ENCODE results near the gene IFT57.
"Not testable (repeated sequence)": the region's sequence is repeated elsewhere in the genome, so short reads cannot be mapped to it uniquely, and the experiment has no call there.

IFT57 gene

DNA sequence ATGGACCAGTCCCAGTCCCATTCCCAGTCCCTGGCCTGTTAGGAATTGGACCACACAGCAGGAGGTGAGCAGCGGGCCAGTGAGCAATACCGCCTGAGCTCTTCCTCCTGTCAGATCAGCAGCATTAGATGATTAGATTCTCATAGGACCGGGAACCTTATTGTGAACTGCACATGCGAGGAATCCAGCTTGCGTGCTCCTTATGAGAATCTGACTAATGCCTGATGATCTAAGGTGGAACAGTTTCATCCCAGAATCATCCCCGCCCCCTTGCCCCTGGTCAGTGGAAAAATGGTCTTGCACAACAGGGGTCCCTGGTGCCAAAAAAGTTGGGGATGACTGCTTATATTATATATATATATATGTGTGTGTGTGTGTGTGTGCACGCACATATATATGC is 63.1 kb downstream of the IFT57 start:
- Histone ChIP-seq H3K4me1 (no peaks in the 10 kb centered on the region), H3K9me3 (no peaks in the 10 kb centered on the region), H3K27ac (no peak overlapping the region), H3K36me3 (peaks cover 9 to 24% (median 12%) of the 10 kb centered on the region in 3 donors), H3K27me3 (no peaks in the 10 kb centered on the region), H3K4me3 (no peak overlapping the region)
- TF ChIP-seq, protein P1, sequence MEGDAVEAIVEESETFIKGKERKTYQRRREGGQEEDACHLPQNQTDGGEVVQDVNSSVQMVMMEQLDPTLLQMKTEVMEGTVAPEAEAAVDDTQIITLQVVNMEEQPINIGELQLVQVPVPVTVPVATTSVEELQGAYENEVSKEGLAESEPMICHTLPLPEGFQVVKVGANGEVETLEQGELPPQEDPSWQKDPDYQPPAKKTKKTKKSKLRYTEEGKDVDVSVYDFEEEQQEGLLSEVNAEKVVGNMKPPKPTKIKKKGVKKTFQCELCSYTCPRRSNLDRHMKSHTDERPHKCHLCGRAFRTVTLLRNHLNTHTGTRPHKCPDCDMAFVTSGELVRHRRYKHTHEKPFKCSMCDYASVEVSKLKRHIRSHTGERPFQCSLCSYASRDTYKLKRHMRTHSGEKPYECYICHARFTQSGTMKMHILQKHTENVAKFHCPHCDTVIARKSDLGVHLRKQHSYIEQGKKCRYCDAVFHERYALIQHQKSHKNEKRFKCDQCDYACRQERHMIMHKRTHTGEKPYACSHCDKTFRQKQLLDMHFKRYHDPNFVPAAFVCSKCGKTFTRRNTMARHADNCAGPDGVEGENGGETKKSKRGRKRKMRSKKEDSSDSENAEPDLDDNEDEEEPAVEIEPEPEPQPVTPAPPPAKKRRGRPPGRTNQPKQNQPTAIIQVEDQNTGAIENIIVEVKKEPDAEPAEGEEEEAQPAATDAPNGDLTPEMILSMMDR (IDR thresholded peaks at IDR 0.05), result no peak
- DNase-seq, result no peak
- intact Hi-C loops (cut with DNase I; ENCODE audit: low total_unique reads), result no loop called here

DNA sequence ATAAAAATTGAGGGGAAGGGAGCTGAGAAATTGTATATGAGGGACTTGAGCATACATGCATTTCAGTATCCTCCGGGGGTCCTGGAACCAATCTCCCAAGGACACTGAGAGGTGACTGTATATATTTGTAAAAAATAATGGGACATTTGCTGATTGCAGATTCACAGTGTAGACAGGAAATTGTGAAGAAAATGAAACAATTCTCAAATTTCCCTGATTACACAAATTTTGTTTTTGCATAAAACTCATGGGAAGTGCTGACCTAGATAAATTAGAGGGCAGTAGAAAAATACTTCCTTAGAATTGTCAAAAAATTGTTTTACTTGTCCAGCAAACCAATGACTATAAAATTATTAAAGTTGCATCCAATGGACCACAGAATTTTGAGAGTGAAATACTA is 64.0 kb downstream of the IFT57 start:
- Histone ChIP-seq H3K4me1 (no peaks in the 10 kb centered on the region), H3K27me3 (no peaks in the 10 kb centered on the region), H3K9me3 (no peaks in the 10 kb centered on the region), H3K27ac (no peak overlapping the region), H3K36me3 (peaks cover 9 to 24% (median 12%) of the 10 kb centered on the region in 3 donors), H3K4me3 (no peak overlapping the region)
- TF ChIP-seq, protein P1 (IDR thresholded peaks at IDR 0.05), result no peak
- no peak for DNase-seq
- intact Hi-C loops (cut with DNase I; ENCODE audit: low total_unique reads), result no loop called here

DNA sequence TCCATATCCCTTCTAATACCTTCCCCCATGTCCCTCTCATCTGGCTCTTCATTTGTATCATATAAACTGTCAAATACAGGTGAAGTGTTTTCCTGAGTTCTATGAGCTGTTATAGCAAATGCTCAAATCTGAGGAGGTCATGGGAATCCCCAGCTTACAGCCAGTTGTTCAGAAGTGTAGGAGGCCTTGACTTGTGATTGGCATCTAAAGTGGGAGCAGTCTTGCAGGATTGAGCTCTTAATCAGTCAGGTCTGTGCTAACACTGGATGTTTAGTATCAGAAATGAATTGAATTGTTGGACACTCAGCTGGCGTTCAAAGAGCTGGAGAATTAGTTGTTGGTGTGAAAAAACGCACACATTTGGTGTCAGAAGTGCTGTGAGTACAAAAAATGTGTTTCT is 65.0 kb downstream of the IFT57 start:
- no peaks in the 10 kb centered on the region for H3K4me1 ChIP-seq
- TF ChIP-seq, protein P1 (IDR thresholded peaks at IDR 0.05), result no peak
- no peaks in the 10 kb centered on the region for H3K27me3 ChIP-seq
- no peak overlapping the region for H3K27ac ChIP-seq
- no peaks in the 10 kb centered on the region for H3K9me3 ChIP-seq
- intact Hi-C loops (cut with DNase I; ENCODE audit: low total_unique reads), result no loop called here
- DNase-seq, result no peak
- H3K36me3 ChIP-seq, result peaks cover 9 to 18% (median 10%) of the 10 kb centered on the region in 3 donors
- no peak overlapping the region for H3K4me3 ChIP-seq

DNA sequence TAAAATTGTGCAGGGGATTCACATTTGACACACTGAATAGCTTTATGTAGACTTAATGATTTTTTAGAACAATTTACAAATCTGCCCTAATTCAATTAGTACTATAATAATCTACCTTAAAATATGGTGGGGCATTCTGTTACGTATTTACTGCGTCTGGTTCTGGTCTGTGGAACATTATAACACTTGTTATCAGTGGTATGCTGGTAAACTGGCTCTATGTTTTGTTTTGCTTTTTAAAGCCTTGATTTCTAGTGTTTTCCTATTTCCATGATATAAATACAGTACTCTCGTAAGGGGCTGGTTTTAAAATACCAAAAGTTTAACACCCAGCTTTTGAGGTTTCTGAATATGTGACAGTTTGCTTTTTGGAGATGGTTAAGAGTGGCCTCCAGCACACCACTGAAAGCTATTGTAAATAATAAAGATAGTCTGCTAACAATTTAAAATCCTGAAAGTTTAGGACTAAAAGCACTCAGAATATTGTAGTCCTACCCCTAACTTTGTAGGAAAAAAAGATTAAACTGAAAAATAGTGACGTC is 65.8 kb downstream of the IFT57 start:
- no peak overlapping the region for H3K4me3 ChIP-seq
- peaks cover 1 to 9% (median 4%) of the 10 kb centered on the region in 3 donors for H3K36me3 ChIP-seq
- H3K27ac ChIP-seq, result no peak overlapping the region
- TF ChIP-seq, protein P1 (IDR thresholded peaks at IDR 0.05), result no peak
- no peaks in the 10 kb centered on the region for H3K9me3 ChIP-seq
- no peaks in the 10 kb centered on the region for H3K27me3 ChIP-seq
- intact Hi-C loops (cut with DNase I; ENCODE audit: low total_unique reads), result no loop called here
- no peaks in the 10 kb centered on the region for H3K4me1 ChIP-seq
- no peak for DNase-seq

DNA sequence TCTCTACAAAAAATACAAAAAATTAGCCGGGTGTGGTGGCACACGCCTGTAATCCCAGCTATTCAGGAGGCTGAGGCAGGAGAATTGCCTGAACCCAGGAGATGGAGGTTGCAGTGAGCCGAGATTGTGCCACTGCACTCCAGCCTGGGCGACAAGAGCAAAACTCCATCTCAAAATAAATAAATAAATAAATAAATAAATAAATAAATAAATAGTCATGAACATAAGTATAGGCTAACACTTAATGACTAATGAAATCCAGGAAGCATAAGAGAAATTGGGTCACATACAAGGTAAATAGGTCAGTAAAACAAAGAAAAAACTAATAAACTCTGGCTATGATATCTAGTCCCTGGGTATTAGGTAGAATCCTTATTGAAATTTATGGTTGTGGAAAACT is 66.6 kb downstream of the IFT57 start:
- H3K27me3 ChIP-seq; H3K27ac ChIP-seq; intact Hi-C loops (cut with DNase I; ENCODE audit: low total_unique reads); H3K9me3 ChIP-seq; H3K4me1 ChIP-seq; H3K4me3 ChIP-seq; H3K36me3 ChIP-seq; DNase-seq: not testable (repeated sequence)

DNA sequence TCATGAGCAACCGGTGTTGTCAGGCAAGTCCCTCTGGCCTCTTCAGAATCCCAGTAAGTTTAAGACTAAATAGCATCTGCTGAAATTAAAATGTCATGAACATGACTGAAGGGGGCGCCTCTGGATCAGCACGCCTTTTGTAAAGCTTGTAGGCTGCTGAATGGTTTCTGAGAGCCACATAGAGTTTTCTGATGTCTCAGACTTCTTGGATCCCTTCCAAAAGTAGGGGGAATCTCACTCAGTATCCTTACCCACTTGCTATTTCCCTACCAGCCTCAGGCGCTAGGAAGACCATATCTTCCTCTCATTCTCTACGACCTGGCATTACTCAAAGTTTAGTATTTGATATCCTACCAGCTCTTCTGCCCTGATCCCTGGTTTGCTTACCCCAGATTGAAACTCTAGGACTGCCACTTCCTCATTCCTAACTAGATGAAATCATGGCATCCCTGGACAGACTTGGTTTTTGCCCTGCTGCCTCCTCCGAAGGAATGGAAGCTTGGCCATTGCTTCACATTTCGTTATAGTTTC is 68.7 kb downstream of the IFT57 start:
- Histone ChIP-seq H3K4me1 (no peaks in the 10 kb centered on the region), H3K27me3 (no peaks in the 10 kb centered on the region), H3K27ac (no peak overlapping the region), H3K4me3 (no peak overlapping the region), H3K36me3 (no peaks in the 10 kb centered on the region), H3K9me3 (no peaks in the 10 kb centered on the region)
- TF ChIP-seq, protein P1 (IDR thresholded peaks at IDR 0.05), result no peak
- intact Hi-C loops (cut with DNase I; ENCODE audit: low total_unique reads), result no loop called here
- DNase-seq, result no peak

Data from tibial artery (tissue), 4 donors.